OCI-LY3 (cell line): ENCODE results near the gene VPS35L.

ENCODE experiments used
- H2AFZ ChIP-seq: fragments of 200-600, 300-600 bp; shearing (Covaris generic); 2 replicates; pipeline ENCODE4 v1.6.0; 2014; ENCODE audit warnings: antibody characterized with exemption, low read depth, low read length
- H3K27ac ChIP-seq: fragments of 200-600, 300-600 bp; sonication (generic); 2 replicates; pipeline ENCODE4 v1.5.1; 2014; ENCODE audit warnings: mild to moderate bottlenecking, low read length, moderate library complexity, mixed read lengths
- H3K27me3 ChIP-seq: fragments of 200-600, 300-600 bp; sonication (generic); 2 replicates; pipeline ENCODE4 v1.6.1; 2014; ENCODE audit warnings: low read depth, low read length, mixed read lengths
- H3K36me3 ChIP-seq: fragments of 200-600, 300-600 bp; sonication (generic); replicated peaks from 2 replicates; pipeline ENCODE3; 2014; ENCODE audit warnings: low read depth, low read length, mixed read lengths
- H3K4me1 ChIP-seq: fragments of 300-600, 200-600 bp; sonication (generic); 2 replicates; pipeline ENCODE4 v1.6.1; 2014; ENCODE audit warnings: low read length, mixed read lengths
- H3K4me2 ChIP-seq: fragments of 200-600, 300-600 bp; sonication (generic); 2 replicates; pipeline ENCODE4 v1.6.1; 2014; ENCODE audit warnings: low read length, mixed read lengths
- H3K4me3 ChIP-seq: fragments of 300-600, 200-600 bp; sonication (generic); 2 replicates; pipeline ENCODE4 v1.5.1; 2014; ENCODE audit warnings: antibody characterized with exemption, mild to moderate bottlenecking, low read length, moderate library complexity
- H3K79me2 ChIP-seq: fragments of 300-600, 200-600 bp; shearing (Covaris generic); 2 replicates; pipeline ENCODE4 v1.6.1; 2014; ENCODE audit warnings: mild to moderate bottlenecking, low read length, mixed read lengths
- H3K9ac ChIP-seq: fragments of 300-600, 200-600 bp; shearing (Covaris generic); 2 replicates; pipeline ENCODE4 v1.6.0; 2014; ENCODE audit warnings: mild to moderate bottlenecking, low read length, moderate library complexity
- H3K9me3 ChIP-seq: fragments of 200-600, 300-600 bp; shearing (Covaris generic); 2 replicates; pipeline ENCODE4 v1.6.1; 2014; ENCODE audit warnings: low read length, mixed read lengths; ENCODE audit not compliant: insufficient read depth
- H4K20me1 ChIP-seq: fragments of 200-600, 300-600 bp; sonication (generic); 2 replicates; pipeline ENCODE4 v1.6.1; 2016; ENCODE audit warnings: low read length, mixed read lengths; ENCODE audit not compliant: insufficient read depth
- EZH2phosphoT487 ChIP-seq: fragments of 200-600 bp; shearing (Covaris generic); IDR thresholded peaks from 2 replicates; pipeline ENCODE4 v1.6.1; 2018; ENCODE audit warnings: antibody characterized with exemption, mixed run types, low read depth
- TF ChIP-seq, protein P1 (sequence below): fragments of 200-600, 300-600 bp; sonication (generic); IDR thresholded peaks from 2 replicates; pipeline ENCODE4 v1.5.1; 2014; ENCODE audit warnings: antibody characterized with exemption, low read length, low read depth

Gene VPS35L

GRCh38 chr16:19573997-19574396, 18.5 kb downstream of the VPS35L start:
- Histone ChIP-seq H4K20me1 (no peaks in the 10 kb centered on the region), H3K79me2 (no peaks in the 10 kb centered on the region), H3K9ac (no peak overlapping the region), H3K27me3 (no peaks in the 10 kb centered on the region), H3K36me3 (peaks cover 30% of the 10 kb centered on the region), H3K4me1 (no peaks in the 10 kb centered on the region), H3K27ac (no peak overlapping the region), H2AFZ (no peak overlapping the region), H3K9me3 (no peaks in the 10 kb centered on the region), H3K4me2 (no peak overlapping the region), H3K4me3 (no peak overlapping the region)
- TF ChIP-seq EZH2phosphoT487: no peak
- TF ChIP-seq, protein P1, sequence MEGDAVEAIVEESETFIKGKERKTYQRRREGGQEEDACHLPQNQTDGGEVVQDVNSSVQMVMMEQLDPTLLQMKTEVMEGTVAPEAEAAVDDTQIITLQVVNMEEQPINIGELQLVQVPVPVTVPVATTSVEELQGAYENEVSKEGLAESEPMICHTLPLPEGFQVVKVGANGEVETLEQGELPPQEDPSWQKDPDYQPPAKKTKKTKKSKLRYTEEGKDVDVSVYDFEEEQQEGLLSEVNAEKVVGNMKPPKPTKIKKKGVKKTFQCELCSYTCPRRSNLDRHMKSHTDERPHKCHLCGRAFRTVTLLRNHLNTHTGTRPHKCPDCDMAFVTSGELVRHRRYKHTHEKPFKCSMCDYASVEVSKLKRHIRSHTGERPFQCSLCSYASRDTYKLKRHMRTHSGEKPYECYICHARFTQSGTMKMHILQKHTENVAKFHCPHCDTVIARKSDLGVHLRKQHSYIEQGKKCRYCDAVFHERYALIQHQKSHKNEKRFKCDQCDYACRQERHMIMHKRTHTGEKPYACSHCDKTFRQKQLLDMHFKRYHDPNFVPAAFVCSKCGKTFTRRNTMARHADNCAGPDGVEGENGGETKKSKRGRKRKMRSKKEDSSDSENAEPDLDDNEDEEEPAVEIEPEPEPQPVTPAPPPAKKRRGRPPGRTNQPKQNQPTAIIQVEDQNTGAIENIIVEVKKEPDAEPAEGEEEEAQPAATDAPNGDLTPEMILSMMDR: no peak

- Histone ChIP-seq H4K20me1 (no peaks in the 10 kb centered on the region), H3K36me3 (peaks cover 28% of the 10 kb centered on the region)
- TF ChIP-seq, protein P1: no peak
- TF ChIP-seq EZH2phosphoT487: no peak
Measured at GRCh38 chr16:19574615-19575014, 19.1 kb downstream of the VPS35L start.

GRCh38 chr16:19578378-19578971, 23.0 kb downstream of the VPS35L start:
- H3K4me3 ChIP-seq: no peak overlapping the region
- no peaks in the 10 kb centered on the region for H3K4me1 ChIP-seq
- no peak overlapping the region for H3K9ac ChIP-seq
- H3K79me2 ChIP-seq: no peaks in the 10 kb centered on the region
- peaks cover 47% of the 10 kb centered on the region for H3K36me3 ChIP-seq
- H3K4me2 ChIP-seq: no peak overlapping the region
- no peak overlapping the region for H3K27ac ChIP-seq
- no peaks in the 10 kb centered on the region for H3K9me3 ChIP-seq
- TF ChIP-seq EZH2phosphoT487: no peak
- TF ChIP-seq, protein P1: no peak
- H2AFZ ChIP-seq: no peak overlapping the region
- H4K20me1 ChIP-seq: no peaks in the 10 kb centered on the region
- H3K27me3 ChIP-seq: no peaks in the 10 kb centered on the region

More at GRCh38 chr16:19574615-19575014, 19.1 kb downstream of the VPS35L start:
- no peak overlapping the region for H3K4me3 ChIP-seq
- no peak overlapping the region for H3K4me2 ChIP-seq
- H2AFZ ChIP-seq: no peak overlapping the region
- H3K79me2 ChIP-seq: no peaks in the 10 kb centered on the region
- no peak overlapping the region for H3K9ac ChIP-seq
- no peak overlapping the region for H3K27ac ChIP-seq
- H3K27me3 ChIP-seq: no peaks in the 10 kb centered on the region
- H3K9me3 ChIP-seq: no peaks in the 10 kb centered on the region
- H3K4me1 ChIP-seq: no peaks in the 10 kb centered on the region

- no peak for TF ChIP-seq EZH2phosphoT487
- TF ChIP-seq, protein P1: no peak
- H3K4me1 ChIP-seq: peaks cover 5% of the 10 kb centered on the region
- H3K36me3 ChIP-seq: peaks cover 36% of the 10 kb centered on the region
- H3K79me2 ChIP-seq: no peaks in the 10 kb centered on the region
- no peak overlapping the region for H3K9ac ChIP-seq
- no peak overlapping the region for H3K4me3 ChIP-seq
- H3K27ac ChIP-seq: no peak overlapping the region
- no peak overlapping the region for H3K4me2 ChIP-seq
- H4K20me1 ChIP-seq: no peaks in the 10 kb centered on the region
- no peaks in the 10 kb centered on the region for H3K9me3 ChIP-seq
- H3K27me3 ChIP-seq: no peaks in the 10 kb centered on the region
- no peak overlapping the region for H2AFZ ChIP-seq
Measured at GRCh38 chr16:19582050-19582831, 26.7 kb downstream of the VPS35L start.
